NCI-H146 (cell line): ENCODE results near the gene NRP1.

Source experiments
- DNase-seq: peaks from one replicate; lab custom pipeline; 2025; lab: John Stamatoyannopoulos, UW

NRP1 gene

GRCh38 chr10:33349268-33349667 is 14.8 kb upstream of the NRP1 start:
- DNase-seq = no peak

- no peak for DNase-seq
These were observed 12.7 kb upstream of the NRP1 start for GRCh38 chr10:33347211-33347610.

DNA sequence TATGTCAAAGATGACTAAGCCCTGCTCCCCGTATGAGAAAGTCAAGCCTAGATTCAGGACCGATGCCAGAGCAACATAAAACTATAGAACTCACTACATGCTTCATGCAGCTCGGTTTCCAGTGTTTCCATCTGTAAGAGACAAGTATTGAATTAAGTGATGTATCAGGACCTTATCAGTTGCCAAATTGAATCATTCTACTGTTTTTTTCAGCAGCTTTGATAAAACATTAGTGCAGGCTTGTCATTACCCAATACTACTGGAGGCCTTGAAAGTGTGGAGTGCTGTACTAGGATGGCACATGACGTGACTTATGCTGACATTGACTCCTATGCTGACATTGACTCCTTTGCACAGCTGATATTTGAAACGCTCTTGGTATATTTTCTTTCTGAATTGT is 10.8 kb upstream of the NRP1 start:
- no peak for DNase-seq

DNA sequence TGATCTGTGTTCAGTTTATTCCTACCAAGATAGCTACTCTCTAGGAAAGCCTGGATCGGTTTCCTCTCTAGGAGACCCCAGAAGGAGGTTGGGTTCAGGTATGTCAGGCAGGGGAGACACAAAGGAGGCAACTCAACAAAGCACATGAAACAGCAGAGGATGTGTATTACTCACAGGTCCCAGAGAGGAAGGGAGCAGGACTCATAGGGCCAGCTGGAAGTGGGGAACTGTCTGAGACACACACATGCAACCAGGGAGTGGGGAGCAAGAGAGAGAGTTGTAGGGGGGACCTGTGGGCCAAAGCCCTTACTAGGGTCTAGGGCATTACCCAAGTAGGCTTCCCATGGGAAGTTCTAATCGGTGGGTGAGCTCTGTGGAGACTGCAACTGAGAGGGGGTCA is 10.2 kb upstream of the NRP1 start:
- no peak for DNase-seq

- no peak for DNase-seq
These were observed 7.2 kb upstream of the NRP1 start for GRCh38 chr10:33341637-33342036.

DNA sequence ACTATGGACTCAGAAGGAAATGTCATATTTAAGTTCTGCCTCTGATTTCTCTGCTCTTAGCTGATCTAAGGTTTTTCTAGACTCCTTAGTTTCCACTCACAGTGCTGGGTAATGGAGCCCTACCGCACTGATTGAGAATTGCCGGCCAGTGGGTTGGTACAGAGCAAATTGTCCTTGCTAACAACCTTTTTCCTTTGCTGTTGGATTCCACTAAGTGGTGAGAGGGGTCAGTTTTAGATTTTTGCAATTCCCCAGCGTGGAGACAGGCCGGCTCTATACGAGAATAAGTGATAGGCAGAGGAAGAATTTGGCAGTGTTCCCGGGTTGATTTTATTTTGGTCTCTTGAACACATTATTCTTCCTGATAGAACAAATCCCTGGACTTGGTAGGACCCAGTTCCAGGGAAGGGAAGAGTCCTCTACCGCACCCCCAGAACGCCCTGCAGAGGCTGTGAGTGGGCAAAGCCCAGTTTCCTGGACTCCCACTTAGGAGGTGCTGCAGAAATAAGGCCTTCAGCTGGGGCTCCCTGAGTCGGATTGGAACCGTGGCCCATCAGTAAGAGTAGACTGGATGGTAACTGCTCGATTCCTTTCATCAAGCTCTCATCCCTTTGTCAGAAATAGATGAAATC is 3.0 kb upstream of the NRP1 start:
- peak; percentile 18 for DNase-seq

- peak; percentile 37 for DNase-seq
These were observed 2.3 kb upstream of the NRP1 start for GRCh38 chr10:33336582-33337325.

- peak; percentile 23 for DNase-seq
These were observed 1.5 kb upstream of the NRP1 start for GRCh38 chr10:33335801-33336581.

- peak; percentile 57 for DNase-seq
These were observed 1.0 kb upstream of the NRP1 start for GRCh38 chr10:33335551-33335800.

DNA sequence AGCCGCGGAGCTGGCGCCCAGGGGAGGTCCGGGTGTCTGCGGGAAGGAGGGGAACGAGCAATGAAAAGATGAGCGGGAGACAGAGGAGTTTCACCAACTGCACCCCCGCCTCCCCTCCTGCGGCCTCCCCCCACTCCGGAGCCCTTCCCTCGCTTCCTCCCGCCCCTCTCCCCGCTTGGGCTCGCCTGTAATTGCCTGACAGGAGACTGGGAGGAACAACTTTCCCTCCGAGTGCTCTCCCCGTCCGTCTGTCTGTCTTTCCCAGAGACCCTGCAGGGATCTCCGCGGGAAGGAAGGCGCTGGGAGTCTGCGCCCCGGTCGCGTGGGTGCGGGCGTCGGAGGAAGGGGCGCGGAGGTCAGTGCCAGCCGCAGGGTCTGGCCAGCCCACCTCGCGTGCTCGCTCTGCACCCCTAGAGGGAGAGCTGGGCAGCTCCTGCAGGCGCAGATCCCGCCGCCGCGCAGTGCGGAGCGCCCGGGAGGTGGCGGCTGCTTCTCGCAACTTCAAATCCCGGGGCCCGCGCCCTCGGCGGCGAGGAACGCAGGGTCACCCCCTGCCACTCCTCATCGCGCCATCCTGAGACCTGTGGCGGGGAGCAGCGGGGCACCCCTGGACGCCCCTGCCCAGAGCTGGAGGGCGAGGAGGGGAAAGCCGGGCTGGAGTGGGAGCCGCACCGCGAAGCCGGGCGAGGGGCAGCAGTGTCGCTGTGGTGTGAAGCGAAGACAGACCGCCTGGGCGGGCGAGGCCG is 511 bp upstream of the NRP1 start:
- peak; percentile 72 for DNase-seq

DNA sequence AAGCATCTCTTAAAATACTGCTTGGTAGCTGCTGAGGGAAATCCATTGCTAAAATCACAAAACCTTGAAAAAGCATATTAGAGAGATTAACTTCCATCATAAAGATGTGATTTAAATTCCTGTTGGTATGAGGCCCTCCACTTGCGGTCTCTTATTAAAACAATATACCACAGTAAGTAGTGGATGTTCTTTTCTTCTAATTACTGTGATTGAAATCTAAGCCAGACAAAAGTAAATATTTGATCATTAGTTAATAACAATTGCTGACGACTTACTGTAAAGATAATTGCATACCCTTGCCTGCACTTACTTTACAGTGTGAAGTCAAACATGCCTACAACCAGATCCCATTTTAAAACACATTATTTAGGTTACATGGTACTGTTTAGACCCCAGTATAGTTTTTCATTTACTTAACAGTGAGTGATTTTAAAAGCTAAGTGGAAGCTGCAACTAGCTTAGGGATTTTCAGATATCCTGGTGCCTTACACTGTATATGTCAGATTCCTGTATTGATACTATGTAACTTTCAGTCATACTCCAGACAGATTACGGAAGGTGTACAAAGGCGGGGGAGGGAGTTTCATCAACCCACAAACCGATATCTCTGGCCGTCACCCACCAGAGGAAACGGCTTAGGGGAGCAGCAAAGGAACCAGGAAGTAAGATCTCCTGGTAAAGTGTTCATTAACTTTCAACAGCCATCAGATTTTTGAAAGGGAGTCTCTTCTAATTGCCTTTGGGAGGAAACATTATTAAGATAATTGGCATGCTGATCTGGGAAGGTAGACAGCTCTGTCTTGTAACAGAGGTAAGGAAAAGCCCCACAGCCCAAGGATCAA is 986 bp downstream of the NRP1 start:
- peak; percentile 26 for DNase-seq

- no peak for DNase-seq
These were observed 2.0 kb downstream of the NRP1 start for GRCh38 chr10:33332183-33333065.

GRCh38 chr10:33331379-33331694 is 3.1 kb downstream of the NRP1 start:
- no peak for DNase-seq

- peak; percentile 74 for DNase-seq
These were observed 3.7 kb downstream of the NRP1 start for GRCh38 chr10:33330543-33331378.

GRCh38 chr10:33329178-33329577 is 5.3 kb downstream of the NRP1 start:
- DNase-seq = peak; percentile 92

GRCh38 chr10:33328253-33328652 is 6.2 kb downstream of the NRP1 start:
- DNase-seq = no peak

DNA sequence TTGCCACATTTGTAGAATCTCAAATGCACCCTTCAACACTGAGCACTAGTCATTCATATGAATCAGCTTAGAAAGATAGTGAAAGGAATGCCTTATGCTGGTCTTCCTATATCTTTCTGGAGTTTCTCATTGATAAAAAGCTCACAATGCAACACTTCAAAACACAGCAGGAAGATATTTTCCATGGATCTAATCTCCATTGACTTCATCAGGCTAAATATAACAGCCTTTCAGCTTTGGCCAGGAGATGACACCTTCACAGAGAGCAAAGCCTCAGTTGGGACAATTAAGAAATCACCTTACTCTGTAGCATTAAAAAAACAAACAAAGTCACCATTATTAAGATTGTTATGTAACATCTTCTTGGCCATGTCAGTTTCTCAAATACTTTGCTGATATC is 6.7 kb downstream of the NRP1 start:
- peak; percentile 68 for DNase-seq

- DNase-seq = no peak
These were observed 7.5 kb downstream of the NRP1 start for GRCh38 chr10:33326933-33327332.

DNA sequence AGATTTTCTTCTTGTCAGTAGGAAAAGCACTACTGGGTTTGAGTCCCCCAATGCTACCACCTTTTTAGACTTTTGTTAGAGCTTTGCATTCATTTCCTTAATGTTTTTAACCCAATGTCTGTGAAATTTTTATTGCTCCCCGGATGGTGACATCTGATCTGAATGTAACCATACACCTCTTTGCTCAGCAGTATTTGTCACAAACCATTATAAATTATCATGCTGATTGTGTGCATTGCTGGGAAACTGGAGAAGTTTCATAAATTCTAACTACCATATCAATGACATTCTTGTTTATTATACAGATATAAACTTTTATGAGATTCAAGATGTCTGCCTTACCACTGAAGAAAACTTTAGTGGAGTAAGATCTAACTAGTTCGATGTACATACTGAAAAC is 8.5 kb downstream of the NRP1 start:
- no peak for DNase-seq

GRCh38 chr10:33323721-33324120 is 10.7 kb downstream of the NRP1 start:
- DNase-seq = no peak
